ENCODE measurements around the gene KDM4C.
A peak's percentile ranks its signal among the peaks of the same experiment; 100 is the strongest.

The KDM4C gene

DNA sequence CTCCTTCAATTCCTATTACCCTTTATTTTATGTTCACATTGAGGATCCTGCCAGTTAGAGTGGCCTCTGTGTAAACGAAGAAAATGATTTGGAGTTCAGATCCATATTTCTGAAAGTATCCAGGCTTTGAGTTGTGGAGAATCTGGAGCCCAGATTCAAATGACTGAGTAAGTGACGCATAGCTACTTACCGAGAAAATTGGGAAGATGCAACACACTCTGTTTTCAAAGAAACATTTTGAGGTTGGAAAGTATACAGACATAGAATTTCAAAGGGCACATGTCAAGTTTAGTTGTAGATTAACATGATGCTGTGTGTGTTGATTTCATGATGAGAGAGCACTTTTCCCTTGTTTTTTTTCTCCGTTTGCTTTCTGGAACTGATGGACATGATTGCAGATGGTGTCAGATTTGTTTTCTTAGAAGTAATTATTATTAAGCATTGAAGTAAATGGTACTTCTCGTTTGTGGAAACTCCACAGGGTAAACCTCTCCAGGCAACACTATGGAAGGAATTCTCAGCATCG, 148.1 kb downstream of the KDM4C start:
- ATAC-seq (replicated peaks; ENCODE audit: extremely low read depth, poor library complexity, severe bottlenecking) (no peak), DNase-seq (ENCODE audit: low spot score in 2 of 2) (no peak)
- Mint-ChIP-seq H3K36me3 (ENCODE audit: insufficient read depth) (peaks cover 10% of the 10 kb centered on the region), H3K27ac (ENCODE audit: low read depth) (no peak overlapping the region), H3K4me1 (peaks cover 28% of the 10 kb centered on the region), H3K4me3 (no peak overlapping the region), H3K27me3 (no peaks in the 10 kb centered on the region), H3K9me3 (no peaks in the 10 kb centered on the region)

DNA sequence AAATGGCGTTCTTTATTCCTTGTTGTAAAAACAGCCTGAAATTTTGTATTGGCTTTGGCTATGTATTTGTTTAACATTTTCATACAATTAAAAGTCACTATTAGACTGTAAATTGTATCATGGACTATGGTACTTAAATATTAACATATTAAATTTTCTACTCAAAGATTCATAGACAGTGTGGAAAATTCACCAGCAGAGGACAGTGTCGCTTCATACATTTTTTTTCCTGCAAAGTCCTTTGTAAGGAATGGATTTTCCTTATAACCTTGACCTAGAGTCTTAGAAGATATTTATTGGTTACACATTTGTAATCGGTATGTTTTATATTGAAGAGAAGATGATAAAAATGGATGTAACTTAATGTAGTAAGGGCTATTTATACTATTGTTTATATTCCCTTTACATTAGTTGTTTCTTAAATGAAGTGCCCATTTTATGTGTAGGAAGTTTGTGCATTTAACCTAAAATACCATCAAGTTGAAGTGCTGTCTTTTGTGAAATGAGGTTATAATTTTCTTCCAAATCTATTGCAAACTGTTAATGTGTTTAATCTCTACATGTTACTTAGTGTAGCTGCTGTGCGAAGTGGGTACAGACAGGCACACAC, 150.1 kb downstream of the KDM4C start:
- no peak for ATAC-seq (replicated peaks; ENCODE audit: extremely low read depth, poor library complexity, severe bottlenecking)
- no peak overlapping the region for H3K27ac Mint-ChIP-seq (ENCODE audit: low read depth)
- peaks cover 11% of the 10 kb centered on the region for H3K36me3 Mint-ChIP-seq (ENCODE audit: insufficient read depth)
- no peaks in the 10 kb centered on the region for H3K9me3 Mint-ChIP-seq
- no peak for DNase-seq (ENCODE audit: low spot score in 2 of 2)
- no peak overlapping the region for H3K4me3 Mint-ChIP-seq
- no peaks in the 10 kb centered on the region for H3K27me3 Mint-ChIP-seq
- peaks cover 23% of the 10 kb centered on the region for H3K4me1 Mint-ChIP-seq

DNA sequence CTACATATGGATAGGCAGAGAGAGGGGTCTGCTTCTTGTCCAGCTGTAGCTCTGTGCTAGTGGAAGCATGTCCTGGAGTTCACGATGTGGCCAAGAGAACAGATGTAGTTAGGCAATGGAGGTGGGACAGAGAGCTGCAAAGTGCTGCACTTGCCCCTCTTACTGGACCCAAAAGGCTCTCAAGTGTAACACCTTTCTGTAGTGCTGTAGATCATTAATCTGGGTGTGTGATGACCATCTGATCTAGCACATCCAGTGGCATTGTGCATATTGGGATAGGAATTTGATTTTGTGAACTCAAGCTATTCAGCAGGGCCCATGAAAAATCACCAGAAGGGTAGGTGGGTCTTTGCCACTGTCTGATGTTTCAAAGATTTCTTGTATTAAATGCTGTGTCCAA, 151.4 kb downstream of the KDM4C start:
- H3K27ac Mint-ChIP-seq (ENCODE audit: low read depth): no peak overlapping the region
- no peak overlapping the region for H3K4me3 Mint-ChIP-seq
- DNase-seq (ENCODE audit: low spot score in 2 of 2) (no peak), ATAC-seq (replicated peaks; ENCODE audit: extremely low read depth, poor library complexity, severe bottlenecking) (no peak)
- peaks cover 23% of the 10 kb centered on the region for H3K4me1 Mint-ChIP-seq
- H3K36me3 Mint-ChIP-seq (ENCODE audit: insufficient read depth): peaks cover 8% of the 10 kb centered on the region
- H3K9me3 Mint-ChIP-seq: no peaks in the 10 kb centered on the region
- H3K27me3 Mint-ChIP-seq: no peaks in the 10 kb centered on the region

DNA sequence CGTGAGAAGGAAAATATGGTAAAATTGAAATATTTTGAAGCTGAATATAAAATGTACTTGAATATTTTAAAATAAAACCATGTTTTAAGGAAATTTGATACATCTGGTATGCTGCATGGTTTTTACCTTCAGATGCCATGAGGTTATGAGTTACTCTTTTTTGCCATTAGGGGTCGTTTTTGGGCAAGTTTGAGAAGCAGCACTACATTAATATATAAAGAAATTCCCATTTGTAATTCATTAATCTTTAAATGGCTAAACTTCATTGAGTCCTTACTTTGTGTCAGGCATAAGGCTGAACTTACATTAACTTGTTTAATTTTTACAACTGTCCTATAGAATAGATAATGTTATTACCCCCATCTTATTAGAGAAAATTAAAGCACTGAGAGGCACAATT, 152.3 kb downstream of the KDM4C start:
- no peak for DNase-seq (ENCODE audit: low spot score in 2 of 2)
- Mint-ChIP-seq H3K4me1 (peaks cover 23% of the 10 kb centered on the region), H3K9me3 (no peaks in the 10 kb centered on the region), H3K4me3 (no peak overlapping the region), H3K27ac (ENCODE audit: low read depth) (no peak overlapping the region), H3K36me3 (ENCODE audit: insufficient read depth) (peaks cover 6% of the 10 kb centered on the region), H3K27me3 (no peaks in the 10 kb centered on the region)
- ATAC-seq (replicated peaks; ENCODE audit: extremely low read depth, poor library complexity, severe bottlenecking): no peak

DNA sequence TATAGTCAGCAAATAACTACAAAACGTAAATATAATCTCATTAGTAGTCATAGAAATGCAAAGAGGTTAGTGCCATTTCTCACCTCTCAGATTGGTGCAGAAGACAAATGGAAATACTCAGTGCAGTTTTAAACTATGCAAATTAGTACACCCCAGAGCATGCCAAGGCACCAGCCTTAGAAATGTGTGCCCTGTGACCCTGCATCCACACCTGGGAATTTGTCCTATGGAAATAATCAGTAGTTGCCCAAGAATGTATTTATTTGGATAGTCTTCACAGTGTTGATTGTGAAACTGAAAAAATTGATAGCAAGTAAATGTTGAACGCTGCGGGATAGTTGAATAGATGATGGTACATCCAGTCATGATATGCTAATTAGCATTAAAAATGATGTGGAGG, 152.7 kb downstream of the KDM4C start:
- Mint-ChIP-seq H3K4me1 (peaks cover 23% of the 10 kb centered on the region), H3K36me3 (ENCODE audit: insufficient read depth) (peaks cover 6% of the 10 kb centered on the region), H3K27ac (ENCODE audit: low read depth) (no peak overlapping the region), H3K9me3 (no peaks in the 10 kb centered on the region), H3K4me3 (no peak overlapping the region), H3K27me3 (no peaks in the 10 kb centered on the region)
- no peak for ATAC-seq (replicated peaks; ENCODE audit: extremely low read depth, poor library complexity, severe bottlenecking)
- no peak for DNase-seq (ENCODE audit: low spot score in 2 of 2)

DNA sequence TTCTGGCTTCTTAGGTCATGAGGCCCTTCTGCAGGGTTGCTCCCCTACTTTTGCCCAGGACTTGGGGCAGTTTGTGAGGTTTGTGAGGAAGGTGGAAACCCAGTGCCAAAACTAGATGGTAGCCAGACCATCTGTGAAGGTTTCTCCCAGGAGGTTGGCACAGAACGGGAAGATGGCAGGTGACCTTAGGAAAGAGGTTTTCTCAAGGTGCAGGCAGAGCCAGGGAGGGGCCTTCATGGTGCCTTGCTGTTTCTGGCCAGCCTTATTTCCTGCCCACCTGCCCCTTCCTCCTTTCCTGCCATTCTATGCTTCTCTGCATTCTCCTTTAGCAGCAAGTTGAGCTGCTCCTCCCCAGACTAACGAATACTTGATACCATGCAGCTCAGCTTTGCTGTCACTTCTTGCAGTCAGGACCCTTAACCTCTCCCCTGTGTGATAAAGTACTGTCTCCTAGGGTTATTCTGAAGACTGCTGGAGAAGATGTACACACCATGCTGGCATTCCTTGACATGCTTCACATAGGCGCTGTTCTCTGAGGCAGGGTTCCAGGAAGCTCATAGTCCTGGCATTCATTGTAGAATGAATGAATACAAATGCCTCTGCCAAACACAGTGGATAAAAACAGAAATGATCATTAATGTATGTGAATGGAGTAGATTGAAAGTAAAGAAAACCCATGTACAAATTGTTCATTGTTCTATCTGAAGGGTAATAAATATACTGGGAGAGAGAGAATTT, 154.3 kb downstream of the KDM4C start:
- Mint-ChIP-seq H3K36me3 (ENCODE audit: insufficient read depth) (peaks cover 4% of the 10 kb centered on the region), H3K27ac (ENCODE audit: low read depth) (peak overlapping the region; percentile 23)

DNA sequence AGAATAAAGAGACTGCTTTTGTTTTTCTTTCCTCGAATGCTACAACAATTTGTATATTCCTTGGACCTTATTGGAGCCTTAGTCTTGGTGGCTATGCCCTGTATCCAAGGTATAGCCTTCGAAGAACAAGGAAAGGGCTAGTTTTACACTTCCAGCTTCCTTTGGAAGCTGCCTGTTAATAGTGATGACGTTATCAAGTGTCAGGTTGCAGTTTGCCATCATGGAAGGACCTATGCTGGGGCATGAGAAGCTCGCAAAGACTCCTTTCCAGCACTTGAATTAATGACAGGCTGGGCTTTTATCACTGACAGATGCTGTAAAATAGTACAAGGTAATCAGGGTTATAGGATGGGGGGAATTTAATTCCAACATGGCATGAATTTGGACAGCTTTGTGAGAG, 157.9 kb downstream of the KDM4C start:
- H3K27me3 Mint-ChIP-seq: no peaks in the 10 kb centered on the region
- no peak overlapping the region for H3K4me3 Mint-ChIP-seq
- DNase-seq (ENCODE audit: low spot score in 2 of 2) (no peak), ATAC-seq (replicated peaks; ENCODE audit: extremely low read depth, poor library complexity, severe bottlenecking) (no peak)
- peaks cover 7% of the 10 kb centered on the region for H3K36me3 Mint-ChIP-seq (ENCODE audit: insufficient read depth)
- H3K9me3 Mint-ChIP-seq: no peaks in the 10 kb centered on the region
- peak overlapping the region; percentile 6 for H3K27ac Mint-ChIP-seq (ENCODE audit: low read depth)
- H3K4me1 Mint-ChIP-seq: peaks cover 50% of the 10 kb centered on the region

More for the DNA sequence above, 154.3 kb downstream of the KDM4C start:
- H3K4me1 Mint-ChIP-seq: peaks cover 34% of the 10 kb centered on the region
- DNase-seq (ENCODE audit: low spot score in 2 of 2) (no peak), ATAC-seq (replicated peaks; ENCODE audit: extremely low read depth, poor library complexity, severe bottlenecking) (no peak)
- no peaks in the 10 kb centered on the region for H3K9me3 Mint-ChIP-seq
- H3K4me3 Mint-ChIP-seq: no peak overlapping the region
- H3K27me3 Mint-ChIP-seq: no peaks in the 10 kb centered on the region

DNA sequence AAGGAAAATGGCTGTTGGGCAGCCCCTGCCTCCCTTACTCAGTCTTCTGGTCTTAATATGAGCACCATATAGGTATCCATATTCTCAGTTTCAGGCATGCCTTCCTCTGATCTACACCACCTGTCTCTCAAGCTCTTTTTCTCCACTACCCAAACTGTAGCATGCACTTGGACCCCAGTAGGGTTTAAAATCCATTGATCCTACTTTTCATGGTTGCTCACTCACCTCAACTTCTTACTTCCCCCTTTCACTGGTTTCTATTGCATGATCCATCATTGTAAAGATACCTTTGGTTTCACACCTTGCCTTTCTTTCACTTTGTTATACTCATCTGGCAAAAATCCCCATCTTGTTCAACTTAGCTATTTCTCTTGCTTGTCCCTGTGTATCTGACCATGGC, 159.4 kb downstream of the KDM4C start:
- Mint-ChIP-seq H3K27ac (ENCODE audit: low read depth) (no peak overlapping the region), H3K36me3 (ENCODE audit: insufficient read depth) (peaks cover 9% of the 10 kb centered on the region), H3K4me3 (no peak overlapping the region), H3K4me1 (peaks cover 55% of the 10 kb centered on the region), H3K27me3 (no peaks in the 10 kb centered on the region), H3K9me3 (no peaks in the 10 kb centered on the region)
- DNase-seq (ENCODE audit: low spot score in 2 of 2) (no peak), ATAC-seq (replicated peaks; ENCODE audit: extremely low read depth, poor library complexity, severe bottlenecking) (no peak)

DNA sequence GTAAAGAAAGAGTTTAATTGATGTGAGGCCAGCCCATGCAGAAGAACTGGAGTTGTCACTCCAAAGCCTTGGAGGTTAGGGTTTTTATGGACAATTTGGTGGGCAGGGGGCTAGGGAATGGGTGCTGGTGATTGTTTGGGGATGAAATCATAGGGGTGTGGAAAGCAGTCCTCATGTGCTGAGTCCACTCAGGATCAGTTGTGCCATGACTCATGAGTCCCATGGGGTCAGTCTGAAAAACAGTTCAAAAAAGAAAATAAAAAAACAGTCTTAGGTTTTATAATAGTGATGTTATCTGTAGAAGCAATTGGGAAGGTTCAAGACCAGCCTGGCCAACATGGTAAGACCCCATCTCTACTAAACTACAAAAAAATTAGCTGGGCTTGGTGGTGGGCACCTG, 162.3 kb downstream of the KDM4C start:
- H3K27me3 Mint-ChIP-seq: no peaks in the 10 kb centered on the region
- peaks cover 74% of the 10 kb centered on the region for H3K4me1 Mint-ChIP-seq
- no peak overlapping the region for H3K27ac Mint-ChIP-seq (ENCODE audit: low read depth)
- ATAC-seq (replicated peaks; ENCODE audit: extremely low read depth, poor library complexity, severe bottlenecking): no peak
- DNase-seq (ENCODE audit: low spot score in 2 of 2): no peak
- no peaks in the 10 kb centered on the region for H3K9me3 Mint-ChIP-seq
- peaks cover 5% of the 10 kb centered on the region for H3K36me3 Mint-ChIP-seq (ENCODE audit: insufficient read depth)
- no peak overlapping the region for H3K4me3 Mint-ChIP-seq

DNA sequence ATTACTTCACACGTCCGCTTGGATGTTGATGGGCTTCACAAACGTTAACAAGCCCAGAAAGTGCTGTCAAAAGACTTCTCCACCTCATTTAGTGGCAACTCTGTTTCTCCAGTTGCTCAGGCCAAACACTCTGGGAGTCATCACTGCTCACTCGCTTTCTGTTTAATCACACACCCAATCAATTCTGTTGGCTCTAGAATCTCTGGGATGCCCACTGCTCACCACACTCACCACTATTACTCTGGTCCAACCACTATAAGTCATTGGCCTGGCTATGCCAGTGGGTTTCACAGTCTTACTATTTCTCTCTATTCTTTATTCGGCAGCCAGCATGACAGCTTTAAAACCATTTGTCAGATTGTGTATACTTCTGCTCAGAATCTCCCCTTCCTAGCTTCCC, 163.5 kb downstream of the KDM4C start:
- no peaks in the 10 kb centered on the region for H3K27me3 Mint-ChIP-seq
- H3K4me1 Mint-ChIP-seq: peaks cover 81% of the 10 kb centered on the region
- ATAC-seq (replicated peaks; ENCODE audit: extremely low read depth, poor library complexity, severe bottlenecking) (no peak), DNase-seq (ENCODE audit: low spot score in 2 of 2) (no peak)
- H3K27ac Mint-ChIP-seq (ENCODE audit: low read depth): no peak overlapping the region
- H3K4me3 Mint-ChIP-seq: no peak overlapping the region
- peaks cover 5% of the 10 kb centered on the region for H3K36me3 Mint-ChIP-seq (ENCODE audit: insufficient read depth)
- no peaks in the 10 kb centered on the region for H3K9me3 Mint-ChIP-seq

DNA sequence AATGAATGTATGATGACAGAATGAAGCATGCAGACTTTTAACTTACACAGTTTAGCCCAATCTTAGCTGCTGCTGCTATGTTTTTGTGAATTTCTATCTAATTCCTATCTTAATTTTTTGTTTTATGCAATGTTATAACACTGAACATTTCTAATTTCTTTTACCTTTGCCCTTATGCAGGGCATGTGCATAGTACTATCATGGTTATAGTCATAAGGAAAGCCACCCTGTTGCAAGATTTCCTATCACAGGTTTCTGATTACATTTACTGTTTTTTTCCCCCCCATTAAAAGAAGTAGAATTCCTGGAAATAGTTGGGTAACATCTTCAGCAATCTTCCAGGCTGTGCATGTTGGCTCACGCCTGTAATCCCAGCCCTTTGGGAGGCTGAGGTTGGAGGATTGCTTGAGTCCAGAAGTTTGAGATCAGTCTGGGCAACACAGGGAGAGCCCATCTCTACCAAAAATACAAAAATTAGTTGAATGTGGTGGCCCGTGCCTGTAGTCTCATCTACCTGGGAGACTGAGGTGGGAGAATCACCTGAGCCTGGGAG, 164.4 kb downstream of the KDM4C start:
- ATAC-seq (replicated peaks; ENCODE audit: extremely low read depth, poor library complexity, severe bottlenecking): no peak
- no peak overlapping the region for H3K4me3 Mint-ChIP-seq
- H3K9me3 Mint-ChIP-seq: no peaks in the 10 kb centered on the region
- no peaks in the 10 kb centered on the region for H3K27me3 Mint-ChIP-seq
- DNase-seq (ENCODE audit: low spot score in 2 of 2): no peak
- peaks cover 83% of the 10 kb centered on the region for H3K4me1 Mint-ChIP-seq
- peak overlapping the region; percentile 11 for H3K27ac Mint-ChIP-seq (ENCODE audit: low read depth)
- peaks cover 5% of the 10 kb centered on the region for H3K36me3 Mint-ChIP-seq (ENCODE audit: insufficient read depth)

DNA sequence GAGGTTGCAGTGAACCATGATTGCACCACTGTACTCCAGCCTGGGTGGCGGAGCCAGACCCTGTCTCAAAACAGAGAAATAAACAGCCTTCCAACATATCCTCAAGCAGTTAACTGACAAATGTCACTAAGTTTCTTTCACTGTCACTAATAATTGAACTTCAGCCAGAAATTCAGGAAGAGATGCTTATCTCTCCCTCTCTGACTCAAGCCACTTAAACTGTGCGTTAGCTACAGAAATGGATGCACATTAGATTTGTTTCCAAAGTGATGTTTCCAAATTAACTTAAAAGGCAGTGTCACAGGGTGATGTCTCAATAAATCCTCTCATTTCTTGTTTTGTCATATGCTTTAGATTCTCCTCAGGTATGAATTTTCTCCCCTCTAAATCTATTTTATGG, 164.9 kb downstream of the KDM4C start:
- H3K9me3 Mint-ChIP-seq: no peaks in the 10 kb centered on the region
- no peak overlapping the region for H3K4me3 Mint-ChIP-seq
- H3K36me3 Mint-ChIP-seq (ENCODE audit: insufficient read depth): peaks cover 3% of the 10 kb centered on the region
- H3K4me1 Mint-ChIP-seq: peaks cover 82% of the 10 kb centered on the region
- ATAC-seq (replicated peaks; ENCODE audit: extremely low read depth, poor library complexity, severe bottlenecking): no peak
- H3K27me3 Mint-ChIP-seq: no peaks in the 10 kb centered on the region
- peak overlapping the region; percentile 42 for H3K27ac Mint-ChIP-seq (ENCODE audit: low read depth)
- DNase-seq (ENCODE audit: low spot score in 2 of 2): no peak

DNA sequence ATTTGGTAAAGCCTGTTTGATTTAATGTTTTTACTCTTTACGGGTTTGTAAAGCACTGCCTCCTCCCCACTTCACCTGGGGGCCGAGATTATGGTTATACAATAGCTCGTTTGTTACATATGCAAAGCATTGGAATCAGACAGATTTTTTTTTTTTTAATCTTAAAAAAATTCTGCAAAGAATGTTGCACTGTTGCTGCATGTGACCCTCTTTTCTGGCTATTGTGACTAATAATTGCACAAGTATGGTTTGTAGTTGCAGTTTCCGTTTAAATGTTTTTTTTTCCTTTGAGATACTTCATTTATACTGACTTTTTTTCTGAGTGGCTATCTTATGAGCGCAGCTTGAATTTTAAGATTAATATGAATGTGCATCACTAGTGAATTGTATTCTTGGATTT, 165.3 kb downstream of the KDM4C start:
- no peak for ATAC-seq (replicated peaks; ENCODE audit: extremely low read depth, poor library complexity, severe bottlenecking)

More for the DNA sequence above, 165.3 kb downstream of the KDM4C start:
- Mint-ChIP-seq H3K4me3 (no peak overlapping the region), H3K27ac (ENCODE audit: low read depth) (peak overlapping the region; percentile 42), H3K4me1 (peaks cover 84% of the 10 kb centered on the region), H3K9me3 (no peaks in the 10 kb centered on the region), H3K27me3 (no peaks in the 10 kb centered on the region), H3K36me3 (ENCODE audit: insufficient read depth) (peaks cover 4% of the 10 kb centered on the region)
- DNase-seq (ENCODE audit: low spot score in 2 of 2): no peak
